A549 (cell line): ENCODE results near the gene STARD13. TPM values are rescaled to one million over a fixed set of nuclear protein-coding genes. Genes with fewer than 3 reads are reported as not detected.

Source experiments
- ATAC-seq, 2 experiments: fragments of 200-7000 bp in 1 of 2; fragments of >200 bp in 1 of 2; cut with Nextera tagmentation in 1 of 2; cut with Tn5 transposase in 1 of 2; 3 replicates each; pipeline versions ENCODE4 v1.8.0 to v1.9.1; 2018 to 2020; ENCODE audit warnings: mild to moderate bottlenecking in 1 of 2, moderate library complexity in 1 of 2
- CTCF ChIA-PET: fragments of 300-600 bp; sonication (Branson Sonifier 250); formaldehyde crosslinking; extraction: SDS; loops from one replicate; lab custom pipeline; 2021; ENCODE audit warnings: antibody characterized with exemption, inconsistent platforms; lab: Yijun Ruan, JAX
- POLR2A ChIA-PET: fragments of 350-600 bp; formaldehyde crosslinking; extraction: SDS; loops from one replicate; lab custom pipeline; 2021; ENCODE audit warnings: antibody characterized with exemption, inconsistent platforms; lab: Yijun Ruan, JAX
- DNase-seq, 2 experiments: peaks; one replicate each; pipeline versions ENCODE4 v3.0.0 to v3.0.0-alpha.2; 2011 to 2016; ENCODE audit warnings: low read depth in 1 of 2, low spot score in 1 of 2
- FAIRE-seq: peaks from 2 replicates; lab custom pipeline; 2011; peaks lifted over from hg19 to GRCh38; lab: Jason Lieb, UNC
- H3K27ac ChIP-seq, 2 experiments: fragments of >200 bp; sonication (Bioruptor Twin); formaldehyde crosslinking; 3 replicates each; pipeline ENCODE4 v1.5.1; 2016 to 2017
- H3K4me1 ChIP-seq: fragments of >200 bp; sonication (Bioruptor Twin); formaldehyde crosslinking; 3 replicates; pipeline ENCODE4 v1.6.1; 2016
- H3K4me2 ChIP-seq: fragments of >200 bp; sonication (Bioruptor Twin); formaldehyde crosslinking; 3 replicates; pipeline ENCODE4 v1.6.1; 2016
- H3K4me3 ChIP-seq: fragments of >200 bp; sonication (Bioruptor Twin); formaldehyde crosslinking; 3 replicates; pipeline ENCODE4 v1.5.1; 2016
- H3K9me3 ChIP-seq: fragments of >200 bp; sonication (Bioruptor Twin); formaldehyde crosslinking; 3 replicates; pipeline ENCODE4 v1.6.1; 2016
- ATOH8 ChIP-seq: fragments of 250-450 bp; sonication (Bioruptor Pico); IDR thresholded peaks from 2 replicates; pipeline ENCODE4 v1.5.0; 2020; ENCODE audit warnings: low read depth, mild to moderate bottlenecking, moderate library complexity
- BHLHE40 ChIP-seq: IDR thresholded peaks from 2 replicates; pipeline ENCODE4 v1.6.1; 2012; ENCODE audit warnings: low read depth, low read length, inconsistent platforms
- CHD2 ChIP-seq: fragments of 150-350 bp; IDR thresholded peaks from 2 replicates; pipeline ENCODE4 v1.6.1; 2014; ENCODE audit warnings: low read length; ENCODE audit not compliant: partially characterized antibody
- ELK1 ChIP-seq: fragments of 150-350 bp; IDR thresholded peaks from 2 replicates; pipeline ENCODE4 v1.6.1; 2014; ENCODE audit warnings: low read depth, mild to moderate bottlenecking, low read length
- FOSL2 ChIP-seq, 2 experiments: fragments of 450-650 bp in 1 of 2; fragments of >200 bp in 1 of 2; sonication (Bioruptor Twin) in 1 of 2; formaldehyde crosslinking; IDR thresholded peaks; 2 replicates each; pipeline versions ENCODE4 v1.5.0 to v1.6.1; 2016 to 2020; ENCODE audit warnings: mild to moderate bottlenecking in 1 of 2, moderate library complexity in 1 of 2
- GATA3 ChIP-seq: IDR thresholded peaks from 2 replicates; pipeline ENCODE4 v1.6.1; 2012; ENCODE audit warnings: borderline replicate concordance
- HOXB5 ChIP-seq: fragments of 250-450 bp; sonication (Bioruptor Pico); IDR thresholded peaks from 2 replicates; pipeline ENCODE4 v1.5.0; 2020; ENCODE audit warnings: mild to moderate bottlenecking, moderate library complexity
- JUN ChIP-seq, 2 experiments: fragments of >200 bp; sonication (Bioruptor Twin); formaldehyde crosslinking; IDR thresholded peaks; 2 replicates in 1 of 2; 3 replicates in 1 of 2; pipeline ENCODE4 v1.6.1; 2016 to 2017
- MAX ChIP-seq: IDR thresholded peaks from 2 replicates; pipeline ENCODE4 v1.6.1; 2012
- NFE2L2 ChIP-seq: fragments of 150-350 bp; conservative IDR thresholded peaks from 2 replicates; pipeline ENCODE4 v1.6.1; 2014; ENCODE audit warnings: low read length
- NPAS2 ChIP-seq: fragments of 250-450 bp; sonication (Bioruptor Pico); IDR thresholded peaks from 2 replicates; pipeline ENCODE4 v1.8.0; 2022; ENCODE audit warnings: mild to moderate bottlenecking, moderate library complexity, borderline replicate concordance
- NR3C1 ChIP-seq: fragments of >200 bp; sonication (Bioruptor Twin); formaldehyde crosslinking; IDR thresholded peaks from 3 replicates; pipeline ENCODE4 v1.6.1; 2017
- PBX3 ChIP-seq: IDR thresholded peaks from 2 replicates; pipeline ENCODE4 v1.6.1; 2012
- RARB ChIP-seq: fragments of 250-450 bp; sonication (Bioruptor Pico); IDR thresholded peaks from 2 replicates; pipeline ENCODE4 v1.8.0; 2021; ENCODE audit warnings: mild to moderate bottlenecking, moderate library complexity
- RCOR1 ChIP-seq: fragments of 150-350 bp; IDR thresholded peaks from 2 replicates; pipeline ENCODE4 v1.6.1; 2014; ENCODE audit warnings: antibody characterized with exemption, low read length, low read depth
- REST ChIP-seq: fragments of 200-600 bp; sonication (generic); IDR thresholded peaks from 2 replicates; pipeline ENCODE4 v1.6.1; 2016; ENCODE audit warnings: antibody characterized with exemption, mild to moderate bottlenecking, moderate library complexity
- RNF2 ChIP-seq: fragments of 200-600 bp; sonication (generic); IDR thresholded peaks from 2 replicates; pipeline ENCODE4 v1.6.1; 2016; ENCODE audit warnings: low read depth, mild to moderate bottlenecking, antibody characterized with exemption, moderate library complexity, borderline replicate concordance
- SMC3 ChIP-seq: fragments of >200 bp; sonication (Bioruptor Twin); formaldehyde crosslinking; IDR thresholded peaks from 3 replicates; pipeline ENCODE4 v1.6.1; 2018; ENCODE audit warnings: inconsistent platforms
- TFCP2L1 ChIP-seq: fragments of 250-450 bp; sonication (Bioruptor Pico); IDR thresholded peaks from 2 replicates; pipeline ENCODE4 v1.5.0; 2021; ENCODE audit warnings: mild to moderate bottlenecking
- USF2 ChIP-seq: fragments of 450-650 bp; IDR thresholded peaks from 2 replicates; pipeline ENCODE4 v1.6.1; 2014; ENCODE audit warnings: antibody characterized with exemption
- ZC3H11A ChIP-seq: fragments of 450-650 bp; IDR thresholded peaks from 2 replicates; pipeline ENCODE4 v1.6.1; 2014; ENCODE audit warnings: antibody characterized with exemption, mild to moderate bottlenecking
- ZNF302 ChIP-seq: fragments of 250-450 bp; sonication (Bioruptor Pico); IDR thresholded peaks from 2 replicates; pipeline ENCODE4 v1.9.0; 2021; ENCODE audit warnings: inconsistent platforms, mild to moderate bottlenecking, moderate library complexity
- WGBS: methylation state at CpG from one replicate; pipeline ENCODE4 v1.1.6; 2017; ENCODE audit errors: missing lambda C conversion rate; 5-methylcytosine and 5-hydroxymethylcytosine counted together
- polyA plus RNA-seq, 4 experiments: library from polyadenylated mRNA; depleted of rRNA in 3 of 4; stranded (reverse); fragments of >200 nt; fragmentation: RNase III in 1 of 4; extraction: RNeasy Plus Mini Kit Qiagen cat#74134 plus additional on column Dnase treatment in 1 of 4; gene quantifications; 2 replicates in 3 of 4; 3 replicates in 1 of 4; pipeline ENCODE4 v1.2.3, GENCODE V29; 2011 to 2017

The STARD13 gene
- polyA plus RNA-seq, 2 of the 4 experiments (the other 2 are of a cell fraction), result 2.4 to 2.8 TPM

- DNase-seq, result no peak
- no peak for ATAC-seq
- 89% methylated on average over 3 of the region's 4 CpGs for WGBS
- TF ChIP-seq RNF2 (no peak), JUN (IDR thresholded peaks at IDR 0.05) (no peak), ZC3H11A (no peak), NR3C1 (no peak), RARB (CRISPR knock-in tag) (no peak), TFCP2L1 (CRISPR knock-in tag) (no peak)
- Histone ChIP-seq H3K27ac (no peak overlapping the region), H3K4me1 (no peaks in the 10 kb centered on the region), H3K9me3 (no peaks in the 10 kb centered on the region), H3K4me3 (no peak overlapping the region), H3K4me2 (no peak overlapping the region)
- CTCF ChIA-PET, result interaction anchor here (0.9 kb wide), 1 partner anchor 47 kb away, joined by 3 read pairs; no protein-coding TSS in a partner anchor
- POLR2A ChIA-PET, result interaction anchor here (1.0 kb wide), 1 partner anchor 11 kb away, joined by 4 read pairs; no protein-coding TSS in a partner anchor
- no peak for FAIRE-seq
Observed at GRCh38 chr13:33137721-33138120, 147.8 kb downstream of the STARD13 start.

GRCh38 chr13:33135097-33135496 lies 150.5 kb downstream of the STARD13 start:
- CTCF ChIA-PET, result no interaction called here
- Histone ChIP-seq H3K4me3 (no peak overlapping the region), H3K4me1 (no peaks in the 10 kb centered on the region), H3K9me3 (no peaks in the 10 kb centered on the region), H3K27ac (no peak overlapping the region), H3K4me2 (no peak overlapping the region)
- ATAC-seq (no peak), DNase-seq (no peak), FAIRE-seq (no peak)
- TF ChIP-seq RCOR1 (no peak), REST (no peak), PBX3 (no peak), JUN (IDR thresholded peaks at IDR 0.05) (no peak), NFE2L2 (no peak), HOXB5 (CRISPR knock-in tag) (no peak), NR3C1 (no peak)
- WGBS, result 88% methylated on average over 1 of the region's 1 CpG
- POLR2A ChIA-PET, result no interaction called here

- H3K27ac ChIP-seq, result no peak overlapping the region
- H3K4me1 ChIP-seq, result no peaks in the 10 kb centered on the region
- 88% methylated on average over 3 of the region's 3 CpGs for WGBS
- no peaks in the 10 kb centered on the region for H3K9me3 ChIP-seq
- ATAC-seq (no peak), FAIRE-seq (no peak), DNase-seq (no peak)
- POLR2A ChIA-PET, result no interaction called here
- no peak overlapping the region for H3K4me3 ChIP-seq
- CTCF ChIA-PET, result no interaction called here
- TF ChIP-seq GATA3 (no peak), BHLHE40 (no peak), JUN (IDR thresholded peaks at IDR 0.05) (no peak), ZNF302 (CRISPR knock-in tag) (no peak), NPAS2 (CRISPR knock-in tag) (no peak), ATOH8 (CRISPR knock-in tag) (no peak), FOSL2 (IDR thresholded peaks at IDR 0.05) (no peak), FOSL2 (CRISPR knock-in tag; IDR thresholded peaks at IDR 0.05) (no peak), USF2 (no peak), ELK1 (no peak), CHD2 (no peak), REST (no peak), MAX (no peak), SMC3 (no peak)
- H3K4me2 ChIP-seq, result no peak overlapping the region
Observed at GRCh38 chr13:33134213-33134612, 151.3 kb downstream of the STARD13 start.
